Measurements from ENCODE around the gene DDX6. TPM values are rescaled to one million over a fixed set of nuclear protein-coding genes. Genes with fewer than 3 reads are reported as not detected.
"Not testable (repeated sequence)": the region's sequence is repeated elsewhere in the genome, so short reads cannot be mapped to it uniquely, and the experiment has no call there.

Gene DDX6
- total and polyA plus RNA-seq, 3 donors from 2014 or later = 63.5 to 124 (median 105) TPM

DNA sequence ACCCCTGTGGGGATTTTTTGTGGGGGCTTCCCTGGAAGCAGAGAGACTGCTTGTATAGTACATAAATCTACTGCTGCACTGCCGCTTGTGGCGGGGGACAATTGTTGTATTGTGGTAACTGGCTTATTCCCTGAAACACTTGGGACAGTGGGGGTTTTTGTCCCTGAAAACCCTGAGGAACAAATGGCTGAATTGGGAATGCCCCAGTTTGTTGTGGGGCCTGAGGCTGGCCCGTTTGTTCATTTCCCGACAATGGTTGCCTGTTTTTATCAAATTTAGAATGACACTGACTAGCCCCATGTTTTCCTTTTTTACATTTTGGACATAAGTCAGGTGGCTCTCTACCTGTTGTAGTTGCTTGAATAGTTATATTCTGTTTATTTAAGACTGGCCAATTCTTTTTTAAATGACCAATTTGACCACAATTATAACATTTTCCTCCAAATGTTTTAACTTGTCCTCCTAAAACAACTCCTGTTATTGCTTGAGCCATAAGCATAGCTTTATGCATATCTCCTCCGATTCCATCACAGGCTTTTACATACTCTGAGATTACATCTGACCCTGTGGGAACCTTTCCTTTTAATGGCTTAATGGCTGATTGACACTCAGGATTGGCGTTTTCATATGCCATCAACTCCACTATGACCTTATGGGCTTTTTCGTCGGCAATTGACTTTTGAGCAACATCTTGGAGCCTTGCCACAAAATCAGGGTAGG, 63.8 kb downstream of the DDX6 start:
- H3K27ac ChIP-seq; H3K27me3 ChIP-seq; H3K36me3 ChIP-seq (ENCODE audit: low read depth, missing control alignments); H3K4me1 ChIP-seq; H3K4me3 ChIP-seq; intact Hi-C loops (cut with DNase I; ENCODE audit: low total_unique reads); H3K9me3 ChIP-seq; DNase-seq: not testable (repeated sequence)
- WGBS, 2 donors = 77% methylated on average over 8 of the region's 8 CpGs

DNA sequence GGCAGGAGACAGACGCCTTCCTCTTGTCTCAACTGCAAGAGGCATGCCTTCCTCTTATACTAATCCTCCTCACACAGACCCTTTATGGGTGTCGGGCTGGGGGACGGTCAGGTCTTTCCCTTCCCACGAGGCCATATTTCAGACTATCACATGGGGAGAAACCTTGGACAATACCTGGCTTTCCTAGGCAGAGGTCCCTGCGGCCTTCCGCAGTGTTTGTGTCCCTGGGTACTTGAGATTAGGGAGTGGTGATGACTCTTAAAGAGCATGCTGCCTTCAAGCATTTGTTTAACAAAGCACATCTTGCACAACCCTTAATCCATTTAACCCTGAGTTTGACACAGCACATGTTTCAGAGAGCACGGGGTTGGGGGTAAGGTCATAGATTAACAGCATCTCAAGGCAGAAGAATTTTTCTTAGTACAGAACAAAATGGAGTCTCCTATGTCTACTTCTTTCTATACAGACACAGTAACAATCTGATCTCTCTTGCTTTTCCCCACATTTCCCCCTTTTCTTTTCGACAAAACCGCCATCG, 69.4 kb downstream of the DDX6 start:
- intact Hi-C loops (cut with DNase I; ENCODE audit: low total_unique reads); H3K9me3 ChIP-seq; DNase-seq; H3K4me3 ChIP-seq; H3K27ac ChIP-seq; H3K4me1 ChIP-seq; H3K27me3 ChIP-seq; H3K36me3 ChIP-seq (ENCODE audit: low read depth, missing control alignments): not testable (repeated sequence)
- WGBS, 2 donors = 88 to 93% methylated on average over 4 of the region's 10 CpGs

DNA sequence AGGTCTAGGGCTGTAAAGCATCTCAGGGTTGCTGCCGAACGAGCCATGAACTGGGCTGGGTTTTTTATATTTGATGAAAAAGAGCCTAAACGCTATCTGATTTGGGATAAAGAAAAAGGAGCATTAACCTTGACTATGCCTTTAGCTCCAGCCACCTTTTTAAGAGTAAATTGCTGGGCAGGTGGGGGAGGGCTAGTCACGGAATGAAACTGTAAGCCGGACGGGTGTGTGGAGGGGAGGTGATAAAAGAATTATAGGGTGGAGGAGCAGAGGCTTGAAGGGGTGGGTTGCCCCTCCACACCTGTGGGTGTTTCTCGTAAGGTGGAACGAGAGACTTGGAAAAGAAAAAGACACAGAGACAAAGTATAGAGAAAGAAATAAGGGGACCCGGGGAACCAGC, 70.2 kb downstream of the DDX6 start:
- intact Hi-C loops (cut with DNase I; ENCODE audit: low total_unique reads); H3K9me3 ChIP-seq; H3K4me3 ChIP-seq; H3K36me3 ChIP-seq (ENCODE audit: low read depth, missing control alignments); DNase-seq; H3K4me1 ChIP-seq; H3K27me3 ChIP-seq; H3K27ac ChIP-seq: not testable (repeated sequence)
- WGBS, 2 donors = 58 to 66% methylated on average over 8 to 9 of the region's 9 CpGs

DNA sequence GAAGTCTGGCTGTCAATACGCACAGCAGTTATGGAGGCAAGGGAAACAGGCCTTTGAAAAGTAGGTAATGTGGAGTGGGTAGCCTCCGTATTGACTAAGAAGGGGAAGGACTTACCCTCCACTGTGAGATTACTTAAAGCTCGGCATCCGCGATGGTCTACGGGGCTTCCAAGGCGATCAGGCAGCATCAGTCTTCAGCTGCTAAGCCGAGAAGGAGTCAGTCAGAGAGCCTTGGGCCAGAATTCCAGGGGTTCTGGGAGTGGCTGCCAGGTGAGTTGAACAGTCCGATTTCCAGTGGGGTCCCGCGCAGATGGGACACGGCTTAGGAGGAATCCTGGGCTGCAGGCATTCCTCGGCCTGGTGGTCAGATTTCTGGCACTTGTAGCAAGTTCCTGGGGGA, 70.9 kb downstream of the DDX6 start:
- WGBS, 2 donors = 61 to 83% methylated on average over 8 to 12 of the region's 13 CpGs
- intact Hi-C loops (cut with DNase I; ENCODE audit: low total_unique reads); H3K27me3 ChIP-seq; H3K4me3 ChIP-seq; DNase-seq; H3K27ac ChIP-seq; H3K9me3 ChIP-seq; H3K36me3 ChIP-seq (ENCODE audit: low read depth, missing control alignments): not testable (repeated sequence)
- peaks cover 13% of the 10 kb centered on the region for H3K4me1 ChIP-seq

DNA sequence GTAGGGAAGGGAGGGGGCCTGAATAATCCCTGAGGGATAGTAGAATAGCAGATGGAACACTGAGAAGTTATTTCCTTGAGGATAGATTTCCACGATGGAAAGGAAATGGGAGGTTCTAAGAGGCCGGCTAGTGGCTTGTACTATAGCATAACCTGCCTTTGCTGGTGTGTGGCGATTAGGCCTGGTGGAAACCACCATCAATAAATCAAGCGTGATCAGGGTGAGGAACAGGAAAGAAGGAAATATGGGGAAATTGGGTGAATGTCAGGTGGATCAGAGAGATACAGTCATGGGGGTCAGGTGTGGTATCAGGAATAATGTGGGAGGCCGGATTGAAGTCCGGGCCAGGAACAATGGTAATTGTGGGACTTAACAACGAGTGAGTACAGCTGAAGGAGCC, 72.4 kb downstream of the DDX6 start:
- peaks cover 15% of the 10 kb centered on the region for H3K4me1 ChIP-seq
- H3K9me3 ChIP-seq; intact Hi-C loops (cut with DNase I; ENCODE audit: low total_unique reads); H3K27me3 ChIP-seq; H3K36me3 ChIP-seq (ENCODE audit: low read depth, missing control alignments); H3K27ac ChIP-seq; H3K4me3 ChIP-seq; DNase-seq: not testable (repeated sequence)
- WGBS, 2 donors = 83 to 89% methylated on average over 7 of the region's 7 CpGs

GRCh38 chr11:118717733-118718132, 73.2 kb downstream of the DDX6 start:
- H3K36me3 ChIP-seq (ENCODE audit: low read depth, missing control alignments) = not testable (repeated sequence)
- WGBS, 2 donors = 91 to 92% methylated on average over 4 of the region's 4 CpGs

GRCh38 chr11:118717221-118717620, 73.7 kb downstream of the DDX6 start:
- H3K27me3 ChIP-seq; H3K27ac ChIP-seq; intact Hi-C loops (cut with DNase I; ENCODE audit: low total_unique reads); H3K4me3 ChIP-seq; H3K9me3 ChIP-seq; DNase-seq; H3K36me3 ChIP-seq (ENCODE audit: low read depth, missing control alignments): not testable (repeated sequence)
- peaks cover 15% of the 10 kb centered on the region for H3K4me1 ChIP-seq
- 90% methylated on average over 4 to 6 of the region's 6 CpGs for WGBS, 2 donors

More at GRCh38 chr11:118717733-118718132, 73.2 kb downstream of the DDX6 start:
- peaks cover 15% of the 10 kb centered on the region for H3K4me1 ChIP-seq
- H3K4me3 ChIP-seq; H3K9me3 ChIP-seq; H3K27me3 ChIP-seq; intact Hi-C loops (cut with DNase I; ENCODE audit: low total_unique reads); DNase-seq; H3K27ac ChIP-seq: not testable (repeated sequence)

- no peak for DNase-seq
- no peak for TF ChIP-seq CTCF (IDR thresholded peaks at IDR 0.05)
- TF ChIP-seq POLR2A (IDR thresholded peaks at IDR 0.05) = no peak
- Histone ChIP-seq H3K27me3 (no peaks in the 10 kb centered on the region), H3K9me3 (no peaks in the 10 kb centered on the region), H3K4me3 (no peak overlapping the region), H3K27ac (peak overlapping the region in 1 of 2 donors; percentile 78), H3K4me1 (peaks cover 15% of the 10 kb centered on the region), H3K36me3 (ENCODE audit: low read depth, missing control alignments) (no peaks in the 10 kb centered on the region)
- intact Hi-C loops (cut with DNase I; ENCODE audit: low total_unique reads) = no loop called here
- WGBS, 2 donors = 28 to 38% methylated on average over 4 of the region's 4 CpGs
These were observed 75.1 kb downstream of the DDX6 start for GRCh38 chr11:118715837-118716260.
